Measurements from ENCODE around the gene RIN3. TPM values are rescaled to one million over a fixed set of nuclear protein-coding genes. Genes with fewer than 3 reads are reported as not detected.

Gene RIN3
- total and polyA plus RNA-seq, 4 donors, result 5.0 to 15.6 (median 9.0) TPM

DNA sequence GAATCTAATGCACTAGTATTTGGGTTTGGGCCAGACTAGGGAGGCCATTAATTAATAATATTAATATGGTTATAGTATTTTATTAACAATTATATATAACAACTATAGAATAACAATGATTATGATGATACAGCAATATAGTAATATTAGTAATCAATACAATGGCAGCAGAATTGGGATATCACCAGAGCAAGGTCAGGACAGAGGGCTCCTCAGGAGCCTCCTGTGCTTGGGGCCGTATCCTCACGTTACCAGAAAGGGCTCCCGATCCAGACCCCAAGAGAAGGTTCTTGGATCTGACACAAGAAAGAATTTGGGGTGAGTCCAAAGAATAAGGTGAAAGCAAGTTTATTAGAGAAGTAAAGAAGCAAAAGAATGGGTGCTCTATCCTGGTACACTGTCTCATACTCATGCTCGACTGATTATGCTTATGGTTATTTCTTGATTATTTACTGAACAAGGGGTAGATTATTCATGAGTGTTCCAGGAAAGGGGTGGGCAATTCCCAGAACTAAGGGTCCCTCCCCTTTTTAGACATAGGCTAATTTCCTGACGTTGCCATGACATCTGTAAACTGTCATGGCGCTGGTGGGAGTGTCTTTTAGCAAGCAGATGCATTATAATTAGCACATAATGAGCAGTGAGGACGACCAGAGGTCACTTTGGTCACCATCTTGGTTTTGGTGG, 61.6 kb downstream of the RIN3 start:
- Histone ChIP-seq H3K9me3 (ENCODE audit: control insufficient read depth in 4 of 4, low read length in 3 of 4) (no peaks in the 10 kb centered on the region), H3K4me1 (ENCODE audit: control insufficient read depth in 4 of 4, insufficient read depth in 4 of 4, low read length in 3 of 4) (no peaks in the 10 kb centered on the region), H3K9ac (ENCODE audit: low read depth in 1 of 2, low read length in 2 of 2) (no peak overlapping the region), H3K27ac (ENCODE audit: low read depth in 1 of 2, low read length in 2 of 2) (no peak overlapping the region), H3K27me3 (ENCODE audit: control insufficient read depth in 4 of 4, insufficient read depth in 4 of 4, low read length in 3 of 4) (no peaks in the 10 kb centered on the region), H3K36me3 (ENCODE audit: control insufficient read depth in 4 of 4, insufficient read depth in 3 of 4, low read depth in 1 of 4, low read length in 3 of 4) (peaks cover 0 to 29% (median 9%) of the 10 kb centered on the region in 4 donors), H3K4me3 (ENCODE audit: low read depth in 1 of 3, low read length in 3 of 3) (no peak overlapping the region)
- DNase-seq (ENCODE audit: low spot score), result no peak
- TF ChIP-seq NR2F2 (IDR thresholded peaks at IDR 0.05) (no peak), FOXA1 (IDR thresholded peaks at IDR 0.05) (no peak), TAF1 (conservative IDR thresholded peaks at IDR 0.05) (no peak), YY1 (IDR thresholded peaks at IDR 0.05) (no peak)
- TF ChIP-seq, protein P1, sequence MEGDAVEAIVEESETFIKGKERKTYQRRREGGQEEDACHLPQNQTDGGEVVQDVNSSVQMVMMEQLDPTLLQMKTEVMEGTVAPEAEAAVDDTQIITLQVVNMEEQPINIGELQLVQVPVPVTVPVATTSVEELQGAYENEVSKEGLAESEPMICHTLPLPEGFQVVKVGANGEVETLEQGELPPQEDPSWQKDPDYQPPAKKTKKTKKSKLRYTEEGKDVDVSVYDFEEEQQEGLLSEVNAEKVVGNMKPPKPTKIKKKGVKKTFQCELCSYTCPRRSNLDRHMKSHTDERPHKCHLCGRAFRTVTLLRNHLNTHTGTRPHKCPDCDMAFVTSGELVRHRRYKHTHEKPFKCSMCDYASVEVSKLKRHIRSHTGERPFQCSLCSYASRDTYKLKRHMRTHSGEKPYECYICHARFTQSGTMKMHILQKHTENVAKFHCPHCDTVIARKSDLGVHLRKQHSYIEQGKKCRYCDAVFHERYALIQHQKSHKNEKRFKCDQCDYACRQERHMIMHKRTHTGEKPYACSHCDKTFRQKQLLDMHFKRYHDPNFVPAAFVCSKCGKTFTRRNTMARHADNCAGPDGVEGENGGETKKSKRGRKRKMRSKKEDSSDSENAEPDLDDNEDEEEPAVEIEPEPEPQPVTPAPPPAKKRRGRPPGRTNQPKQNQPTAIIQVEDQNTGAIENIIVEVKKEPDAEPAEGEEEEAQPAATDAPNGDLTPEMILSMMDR (IDR thresholded peaks at IDR 0.05; ENCODE audit: low read depth, low read length, missing input control), result no peak
- TF ChIP-seq, protein P2, sequence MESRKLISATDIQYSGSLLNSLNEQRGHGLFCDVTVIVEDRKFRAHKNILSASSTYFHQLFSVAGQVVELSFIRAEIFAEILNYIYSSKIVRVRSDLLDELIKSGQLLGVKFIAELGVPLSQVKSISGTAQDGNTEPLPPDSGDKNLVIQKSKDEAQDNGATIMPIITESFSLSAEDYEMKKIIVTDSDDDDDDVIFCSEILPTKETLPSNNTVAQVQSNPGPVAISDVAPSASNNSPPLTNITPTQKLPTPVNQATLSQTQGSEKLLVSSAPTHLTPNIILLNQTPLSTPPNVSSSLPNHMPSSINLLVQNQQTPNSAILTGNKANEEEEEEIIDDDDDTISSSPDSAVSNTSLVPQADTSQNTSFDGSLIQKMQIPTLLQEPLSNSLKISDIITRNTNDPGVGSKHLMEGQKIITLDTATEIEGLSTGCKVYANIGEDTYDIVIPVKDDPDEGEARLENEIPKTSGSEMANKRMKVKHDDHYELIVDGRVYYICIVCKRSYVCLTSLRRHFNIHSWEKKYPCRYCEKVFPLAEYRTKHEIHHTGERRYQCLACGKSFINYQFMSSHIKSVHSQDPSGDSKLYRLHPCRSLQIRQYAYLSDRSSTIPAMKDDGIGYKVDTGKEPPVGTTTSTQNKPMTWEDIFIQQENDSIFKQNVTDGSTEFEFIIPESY (IDR thresholded peaks at IDR 0.05), result no peak
- 95% methylated on average over 7 of the region's 7 CpGs for WGBS

DNA sequence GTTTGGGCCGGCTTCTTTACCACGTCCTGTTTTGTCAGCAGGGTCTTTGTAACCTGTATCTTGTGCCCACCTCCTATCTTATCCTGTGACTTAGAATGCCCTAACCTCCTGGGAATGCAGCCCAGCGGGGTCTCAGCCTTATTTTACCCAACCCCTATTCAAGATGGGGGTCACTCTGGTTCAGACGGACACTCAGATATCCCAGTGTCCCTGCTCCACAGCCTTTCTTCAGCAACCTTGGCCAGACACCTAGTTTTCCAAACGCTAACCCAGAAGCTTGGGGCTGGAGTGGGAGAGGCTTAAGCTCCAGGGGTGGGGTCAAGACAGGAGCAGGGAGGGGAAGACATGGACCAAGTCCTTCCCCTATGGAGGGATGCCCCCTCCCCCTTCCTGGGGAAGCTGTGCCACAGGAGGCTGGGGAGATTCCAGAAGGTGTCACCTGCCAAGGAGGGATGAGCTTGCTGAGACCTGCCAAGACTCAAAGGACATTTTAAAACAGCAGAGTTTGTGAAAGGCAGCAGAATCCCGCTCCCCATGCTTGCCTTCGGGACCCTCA, 62.2 kb downstream of the RIN3 start:
- H3K27me3 ChIP-seq (ENCODE audit: control insufficient read depth in 4 of 4, insufficient read depth in 4 of 4, low read length in 3 of 4), result no peaks in the 10 kb centered on the region
- no peak overlapping the region for H3K27ac ChIP-seq (ENCODE audit: low read depth in 1 of 2, low read length in 2 of 2)
- H3K9me3 ChIP-seq (ENCODE audit: control insufficient read depth in 4 of 4, low read length in 3 of 4), result no peaks in the 10 kb centered on the region
- no peak for DNase-seq (ENCODE audit: low spot score)
- H3K4me3 ChIP-seq (ENCODE audit: low read depth in 1 of 3, low read length in 3 of 3), result no peak overlapping the region
- 95% methylated on average over 7 of the region's 7 CpGs for WGBS
- H3K4me1 ChIP-seq (ENCODE audit: control insufficient read depth in 4 of 4, insufficient read depth in 4 of 4, low read length in 3 of 4), result no peaks in the 10 kb centered on the region
- H3K36me3 ChIP-seq (ENCODE audit: control insufficient read depth in 4 of 4, insufficient read depth in 3 of 4, low read depth in 1 of 4, low read length in 3 of 4), result peaks cover 0 to 34% (median 9%) of the 10 kb centered on the region in 4 donors
- no peak for TF ChIP-seq EGR1 (IDR thresholded peaks at IDR 0.05; ENCODE audit: low read depth in 2 of 2)
- TF ChIP-seq, protein P1 (IDR thresholded peaks at IDR 0.05; ENCODE audit: low read depth, low read length, missing input control), result no peak
- TF ChIP-seq, protein P3, sequence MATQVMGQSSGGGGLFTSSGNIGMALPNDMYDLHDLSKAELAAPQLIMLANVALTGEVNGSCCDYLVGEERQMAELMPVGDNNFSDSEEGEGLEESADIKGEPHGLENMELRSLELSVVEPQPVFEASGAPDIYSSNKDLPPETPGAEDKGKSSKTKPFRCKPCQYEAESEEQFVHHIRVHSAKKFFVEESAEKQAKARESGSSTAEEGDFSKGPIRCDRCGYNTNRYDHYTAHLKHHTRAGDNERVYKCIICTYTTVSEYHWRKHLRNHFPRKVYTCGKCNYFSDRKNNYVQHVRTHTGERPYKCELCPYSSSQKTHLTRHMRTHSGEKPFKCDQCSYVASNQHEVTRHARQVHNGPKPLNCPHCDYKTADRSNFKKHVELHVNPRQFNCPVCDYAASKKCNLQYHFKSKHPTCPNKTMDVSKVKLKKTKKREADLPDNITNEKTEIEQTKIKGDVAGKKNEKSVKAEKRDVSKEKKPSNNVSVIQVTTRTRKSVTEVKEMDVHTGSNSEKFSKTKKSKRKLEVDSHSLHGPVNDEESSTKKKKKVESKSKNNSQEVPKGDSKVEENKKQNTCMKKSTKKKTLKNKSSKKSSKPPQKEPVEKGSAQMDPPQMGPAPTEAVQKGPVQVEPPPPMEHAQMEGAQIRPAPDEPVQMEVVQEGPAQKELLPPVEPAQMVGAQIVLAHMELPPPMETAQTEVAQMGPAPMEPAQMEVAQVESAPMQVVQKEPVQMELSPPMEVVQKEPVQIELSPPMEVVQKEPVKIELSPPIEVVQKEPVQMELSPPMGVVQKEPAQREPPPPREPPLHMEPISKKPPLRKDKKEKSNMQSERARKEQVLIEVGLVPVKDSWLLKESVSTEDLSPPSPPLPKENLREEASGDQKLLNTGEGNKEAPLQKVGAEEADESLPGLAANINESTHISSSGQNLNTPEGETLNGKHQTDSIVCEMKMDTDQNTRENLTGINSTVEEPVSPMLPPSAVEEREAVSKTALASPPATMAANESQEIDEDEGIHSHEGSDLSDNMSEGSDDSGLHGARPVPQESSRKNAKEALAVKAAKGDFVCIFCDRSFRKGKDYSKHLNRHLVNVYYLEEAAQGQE (IDR thresholded peaks at IDR 0.05), result no peak
- no peak for TF ChIP-seq FOXA1 (IDR thresholded peaks at IDR 0.05)
- TF ChIP-seq YY1 (IDR thresholded peaks at IDR 0.05), result no peak
- TF ChIP-seq NR2F2 (IDR thresholded peaks at IDR 0.05), result no peak
- TF ChIP-seq, protein P4, sequence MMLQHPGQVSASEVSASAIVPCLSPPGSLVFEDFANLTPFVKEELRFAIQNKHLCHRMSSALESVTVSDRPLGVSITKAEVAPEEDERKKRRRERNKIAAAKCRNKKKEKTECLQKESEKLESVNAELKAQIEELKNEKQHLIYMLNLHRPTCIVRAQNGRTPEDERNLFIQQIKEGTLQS (IDR thresholded peaks at IDR 0.05), result no peak
- no peak for TF ChIP-seq RXRA (IDR thresholded peaks at IDR 0.05)
- TF ChIP-seq RAD21 (IDR thresholded peaks at IDR 0.05), result no peak
- H3K9ac ChIP-seq (ENCODE audit: low read depth in 1 of 2, low read length in 2 of 2), result no peak overlapping the region

Data from liver (tissue), 9 donors.